Testis (tissue), 3 donors: ENCODE results near the gene COL4A1. TPM values are rescaled to one million over a fixed set of nuclear protein-coding genes. Genes with fewer than 3 reads are reported as not detected.

ENCODE experiments used
- DNase-seq: peaks from one replicate; pipeline ENCODE4 v3.0.0-alpha.2; 2019
- H3K27ac ChIP-seq, 2 donors: fragments of 200-600 bp; sonication (generic); one replicate each; pipeline ENCODE4 v1.5.1; 2019
- H3K27me3 ChIP-seq: fragments of 200-600 bp; sonication (generic); one replicate; pipeline ENCODE4 v1.5.1; 2019
- H3K36me3 ChIP-seq: fragments of 200-600 bp; sonication (generic); one replicate; pipeline ENCODE4 v1.5.1; 2017; ENCODE audit warnings: low read depth; ENCODE audit errors: missing control alignments
- H3K4me1 ChIP-seq: fragments of 200-600 bp; sonication (generic); one replicate; pipeline ENCODE4 v1.5.1; 2019
- H3K4me3 ChIP-seq, 2 donors: fragments of 200-600 bp; sonication (generic); one replicate each; pipeline ENCODE4 v1.5.1; 2017 to 2019
- H3K9me3 ChIP-seq: fragments of 200-600 bp; sonication (generic); one replicate; pipeline ENCODE4 v1.5.1; 2017
- POLR2A ChIP-seq: fragments of 450-650 bp; IDR thresholded peaks from one replicate; pipeline ENCODE4 v1.6.1; 2017; ENCODE audit warnings: antibody characterized with exemption, mild to moderate bottlenecking, moderate library complexity
- WGBS, 2 donors: methylation state at CpG; one replicate each; pipeline ENCODE4 v1.1.5; 2018; 5-methylcytosine and 5-hydroxymethylcytosine counted together
- intact Hi-C: fragments of 100-400 bp; cut with DNase I; formaldehyde crosslinking; loops from one replicate; pipeline ENCODE4 v1.15.1; 2023; ENCODE audit warnings: low total_unique reads
- polyA plus RNA-seq: library from polyadenylated mRNA; stranded (reverse); fragments of 350-450 nt; fragmentation: Illumina TruSeq; extraction: RNeasy Lipid Tissue Mini Kit (QIAGEN cat#74804); gene quantifications from one replicate; pipeline ENCODE4 v1.2.3, GENCODE V29; 2014; ENCODE audit warnings: low read depth, low replicate concordance; ENCODE audit not compliant: insufficient read depth
- total RNA-seq, 2 donors: library from RNA; depleted of rRNA; stranded (reverse); fragments of >200 nt; gene quantifications; one replicate each; pipeline ENCODE4 v1.2.3, GENCODE V29; 2016
- TF ChIP-seq, protein P1 (sequence below), 3 experiments: fragments of 450-650 bp in 2 of 3; fragments of 200-600 bp in 1 of 3; sonication (generic) in 1 of 3; IDR thresholded peaks; one replicate each; pipeline ENCODE4 v1.5.1; 2016 to 2019; ENCODE audit warnings: antibody characterized with exemption in 3 of 3, mild to moderate bottlenecking in 2 of 3, moderate library complexity in 1 of 3

Gene COL4A1
- total and polyA plus RNA-seq, 3 donors from 2014 or later = 35.5 to 43.0 (median 39.0) TPM

GRCh38 chr13:110157718-110158117, 149.2 kb downstream of the COL4A1 start:
- H3K4me1 ChIP-seq = no peaks in the 10 kb centered on the region
- intact Hi-C loops = no loop called here
- no peak overlapping the region for H3K4me3 ChIP-seq
- WGBS, 2 donors = 67 to 84% methylated on average over 1 of the region's 1 CpG
- DNase-seq = no peak
- no peaks in the 10 kb centered on the region for H3K36me3 ChIP-seq
- no peaks in the 10 kb centered on the region for H3K9me3 ChIP-seq
- H3K27ac ChIP-seq = no peak overlapping the region
- TF ChIP-seq POLR2A = no peak
- TF ChIP-seq, protein P1, sequence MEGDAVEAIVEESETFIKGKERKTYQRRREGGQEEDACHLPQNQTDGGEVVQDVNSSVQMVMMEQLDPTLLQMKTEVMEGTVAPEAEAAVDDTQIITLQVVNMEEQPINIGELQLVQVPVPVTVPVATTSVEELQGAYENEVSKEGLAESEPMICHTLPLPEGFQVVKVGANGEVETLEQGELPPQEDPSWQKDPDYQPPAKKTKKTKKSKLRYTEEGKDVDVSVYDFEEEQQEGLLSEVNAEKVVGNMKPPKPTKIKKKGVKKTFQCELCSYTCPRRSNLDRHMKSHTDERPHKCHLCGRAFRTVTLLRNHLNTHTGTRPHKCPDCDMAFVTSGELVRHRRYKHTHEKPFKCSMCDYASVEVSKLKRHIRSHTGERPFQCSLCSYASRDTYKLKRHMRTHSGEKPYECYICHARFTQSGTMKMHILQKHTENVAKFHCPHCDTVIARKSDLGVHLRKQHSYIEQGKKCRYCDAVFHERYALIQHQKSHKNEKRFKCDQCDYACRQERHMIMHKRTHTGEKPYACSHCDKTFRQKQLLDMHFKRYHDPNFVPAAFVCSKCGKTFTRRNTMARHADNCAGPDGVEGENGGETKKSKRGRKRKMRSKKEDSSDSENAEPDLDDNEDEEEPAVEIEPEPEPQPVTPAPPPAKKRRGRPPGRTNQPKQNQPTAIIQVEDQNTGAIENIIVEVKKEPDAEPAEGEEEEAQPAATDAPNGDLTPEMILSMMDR (IDR thresholded peaks at IDR 0.05) = no peak
- H3K27me3 ChIP-seq = no peaks in the 10 kb centered on the region

- WGBS, 2 donors = 50 to 60% methylated on average over 5 of the region's 5 CpGs
- no peak overlapping the region for H3K27ac ChIP-seq
Measured at GRCh38 chr13:110156301-110157049, 150.5 kb downstream of the COL4A1 start.

GRCh38 chr13:110155072-110155471, 151.9 kb downstream of the COL4A1 start:
- TF ChIP-seq POLR2A = no peak
- TF ChIP-seq, protein P1 (IDR thresholded peaks at IDR 0.05) = no peak
- no peak for DNase-seq
- no peaks in the 10 kb centered on the region for H3K27me3 ChIP-seq
- H3K4me1 ChIP-seq = no peaks in the 10 kb centered on the region
- no peak overlapping the region for H3K4me3 ChIP-seq
- WGBS, 2 donors = 93 to 95% methylated on average over 14 of the region's 14 CpGs
- intact Hi-C loops = no loop called here
- no peak overlapping the region for H3K27ac ChIP-seq
- no peaks in the 10 kb centered on the region for H3K9me3 ChIP-seq
- no peaks in the 10 kb centered on the region for H3K36me3 ChIP-seq

More at GRCh38 chr13:110156301-110157049, 150.5 kb downstream of the COL4A1 start:
- Histone ChIP-seq H3K4me3 (no peak overlapping the region), H3K36me3 (no peaks in the 10 kb centered on the region), H3K9me3 (no peaks in the 10 kb centered on the region), H3K4me1 (no peaks in the 10 kb centered on the region), H3K27me3 (no peaks in the 10 kb centered on the region)
- DNase-seq = no peak
- no peak for TF ChIP-seq POLR2A
- TF ChIP-seq, protein P1 (IDR thresholded peaks at IDR 0.05) = no peak
- intact Hi-C loops = no loop called here

DNA sequence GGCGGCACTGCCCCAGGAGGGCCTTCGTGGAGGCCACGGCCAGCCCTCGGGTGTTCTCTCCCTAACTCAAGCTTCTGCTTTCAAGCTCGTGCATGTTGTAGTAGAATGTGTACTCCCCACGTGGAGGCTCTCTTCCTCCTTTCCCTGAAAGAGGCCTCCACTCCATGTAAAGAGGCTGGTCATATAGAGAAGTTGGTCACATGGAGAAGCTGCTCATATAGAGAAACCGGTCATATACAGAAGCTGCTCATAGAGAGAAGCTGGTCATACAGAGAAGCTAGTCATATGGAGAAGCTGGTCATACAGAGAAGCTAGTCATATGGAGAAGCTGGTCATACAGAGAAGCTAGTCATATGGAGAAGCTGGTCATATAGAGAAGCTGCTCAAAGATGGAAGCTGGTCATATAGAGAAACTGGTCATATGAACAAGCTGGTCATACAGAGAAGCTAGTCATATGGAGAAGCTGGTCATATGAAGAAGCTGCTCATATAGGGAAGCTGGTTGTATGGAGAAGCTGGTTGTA, 152.5 kb downstream of the COL4A1 start:
- Histone ChIP-seq H3K4me1 (no peaks in the 10 kb centered on the region), H3K4me3 (no peak overlapping the region), H3K27me3 (no peaks in the 10 kb centered on the region), H3K9me3 (no peaks in the 10 kb centered on the region), H3K27ac (no peak overlapping the region), H3K36me3 (no peaks in the 10 kb centered on the region)
- DNase-seq = no peak
- WGBS, 2 donors = 79 to 83% methylated on average over 7 of the region's 7 CpGs
- intact Hi-C loops = no loop called here
- TF ChIP-seq, protein P1 (IDR thresholded peaks at IDR 0.05) = no peak
- no peak for TF ChIP-seq POLR2A
